CD4-positive, alpha-beta T cell (primary cell): ENCODE data around the gene ZCCHC4. TPM values are rescaled to one million over a fixed set of nuclear protein-coding genes. Genes with fewer than 3 reads are reported as not detected.

Experiments used
- ATAC-seq: fragments of 200-7000 bp; cut with Tn5 transposase; one replicate; pipeline ENCODE4 v1.10.0; 2022; ENCODE audit warnings: mild to moderate bottlenecking; ENCODE audit not compliant: poor library complexity
- CTCF ChIA-PET: fragments of 350-600 bp; sonication (Branson Sonifier 250); formaldehyde crosslinking; loops from one replicate; lab custom pipeline; 2021; ENCODE audit warnings: antibody characterized with exemption, inconsistent platforms; lab: Charles Lee
- POLR2A ChIA-PET: fragments of 350-600 bp; sonication (Branson Sonifier 250); formaldehyde crosslinking; loops from one replicate; lab custom pipeline; 2021; ENCODE audit warnings: antibody characterized with exemption, inconsistent platforms; lab: Charles Lee
- DNase-seq, 14 experiments: peaks; one replicate each; pipeline ENCODE4 v3.0.0-alpha.2; 2013 to 2020; ENCODE audit warnings: mixed read lengths in 2 of 14
- H3K27ac ChIP-seq, 2 donors: one replicate each; pipeline versions ENCODE4 v1.5.1 to v1.7.0; 2013; ENCODE audit warnings: low read length in 2 of 2, low read depth in 1 of 2, mild to moderate bottlenecking in 1 of 2
- H3K27me3 ChIP-seq, 2 experiments: 1 replicate in 1 of 2; 2 replicates in 1 of 2; pipeline versions ENCODE4 v1.6.1 to v1.7.0; 2013; ENCODE audit warnings: low read length in 2 of 2, control low read depth in 1 of 2, mild to moderate bottlenecking in 1 of 2, moderate library complexity in 1 of 2; ENCODE audit not compliant: insufficient read depth in 2 of 2, control insufficient read depth in 1 of 2
- H3K36me3 ChIP-seq: one replicate; pipeline ENCODE4 v1.6.1; 2013; ENCODE audit warnings: low read length, control low read depth; ENCODE audit not compliant: insufficient read depth
- H3K4me1 ChIP-seq: one replicate; pipeline ENCODE4 v1.6.1; 2013; ENCODE audit warnings: low read length, control low read depth; ENCODE audit not compliant: insufficient read depth
- H3K4me3 ChIP-seq: one replicate; pipeline ENCODE4 v1.5.1; 2013; ENCODE audit warnings: mild to moderate bottlenecking, low read length, moderate library complexity
- H3K9me3 ChIP-seq, 2 experiments: 1 replicate in 1 of 2; 2 replicates in 1 of 2; pipeline versions ENCODE4 v1.6.1 to v1.7.0; 2013; ENCODE audit warnings: low read length in 2 of 2, mild to moderate bottlenecking in 2 of 2, control low read depth in 1 of 2, moderate library complexity in 1 of 2; ENCODE audit not compliant: control insufficient read depth in 1 of 2, insufficient read depth in 1 of 2
- H3K27ac Mint-ChIP-seq: one replicate; pipeline ENCODE4 v1.8.0; 2020; ENCODE audit warnings: mixed read lengths
- H3K27me3 Mint-ChIP-seq: one replicate; pipeline ENCODE4 v1.8.0; 2021; ENCODE audit warnings: mixed read lengths
- H3K36me3 Mint-ChIP-seq: one replicate; pipeline ENCODE4 v1.8.0; 2021; ENCODE audit warnings: low read depth, mixed read lengths
- H3K4me1 Mint-ChIP-seq: one replicate; pipeline ENCODE4 v1.8.0; 2021; ENCODE audit warnings: low read depth, mixed read lengths
- H3K4me3 Mint-ChIP-seq: one replicate; pipeline ENCODE4 v1.8.0; 2020; ENCODE audit warnings: mild to moderate bottlenecking, mixed read lengths
- H3K9me3 Mint-ChIP-seq: one replicate; pipeline ENCODE4 v1.8.0; 2020; ENCODE audit warnings: mixed read lengths
- CTCF ChIP-seq: fragments of 200-600 bp; IDR thresholded peaks from one replicate; pipeline ENCODE4 v1.8.0; 2022; ENCODE audit warnings: antibody characterized with exemption, mild to moderate bottlenecking
- intact Hi-C, 2 experiments: fragments of 100-400 bp; cut with DNase I in 1 of 2; cut with micrococcal nuclease in 1 of 2; formaldehyde crosslinking; loops; one replicate each; pipeline versions ENCODE4 v1.15.1 to v1.9.0; 2023 to 2025; cut with DNase I, micrococcal nuclease
- total RNA-seq, 174 experiments: library from RNA in 2 of 174; stranded (reverse) in 2 of 174; gene quantifications; one replicate each; pipeline ENCODE4 v1.2.3 and lab custom pipeline; 2021 to 2026

Gene ZCCHC4
- total RNA-seq, 2 experiments from 2014 or later = 6.4 to 6.7 TPM

- CTCF ChIA-PET = no interaction called here
Observed at GRCh38 chr4:25397305-25397704, 84.7 kb downstream of the ZCCHC4 start.

GRCh38 chr4:25399510-25399909 is 86.9 kb downstream of the ZCCHC4 start:
- CTCF ChIA-PET = no interaction called here
- Histone ChIP-seq H3K4me3 (no peak overlapping the region), H3K27me3 (no peaks in the 10 kb centered on the region), H3K36me3 (peaks cover 87% of the 10 kb centered on the region), H3K27ac (no peak overlapping the region), H3K4me1 (no peaks in the 10 kb centered on the region), H3K9me3 (peaks cover 3 to 4% of the 10 kb centered on the region in 2 experiments)
- no peak for TF ChIP-seq CTCF
- Mint-ChIP-seq H3K4me1 (no peaks in the 10 kb centered on the region), H3K27ac (no peak overlapping the region), H3K36me3 (peaks cover 99% of the 10 kb centered on the region), H3K27me3 (no peaks in the 10 kb centered on the region), H3K4me3 (no peak overlapping the region), H3K9me3 (peaks cover 3% of the 10 kb centered on the region)
- ATAC-seq = no peak
- intact Hi-C loops = no loop called here
- DNase-seq = no peak
- POLR2A ChIA-PET = no interaction called here

More at GRCh38 chr4:25397305-25397704, 84.7 kb downstream of the ZCCHC4 start:
- no peaks in the 10 kb centered on the region for H3K27me3 Mint-ChIP-seq
- H3K27me3 ChIP-seq = no peaks in the 10 kb centered on the region
- no peak for TF ChIP-seq CTCF
- intact Hi-C loops = no loop called here
- H3K27ac ChIP-seq = no peak overlapping the region
- H3K36me3 Mint-ChIP-seq = peaks cover 99% of the 10 kb centered on the region
- H3K9me3 ChIP-seq = peaks cover 3 to 4% of the 10 kb centered on the region in 2 experiments
- no peak overlapping the region for H3K27ac Mint-ChIP-seq
- no peaks in the 10 kb centered on the region for H3K4me1 ChIP-seq
- no peaks in the 10 kb centered on the region for H3K4me1 Mint-ChIP-seq
- no peak overlapping the region for H3K4me3 ChIP-seq
- peaks cover 3% of the 10 kb centered on the region for H3K9me3 Mint-ChIP-seq
- ATAC-seq (no peak), DNase-seq (no peak)
- POLR2A ChIA-PET = no interaction called here
- H3K4me3 Mint-ChIP-seq = no peak overlapping the region
- H3K36me3 ChIP-seq = peaks cover 92% of the 10 kb centered on the region

GRCh38 chr4:25401066-25401465 is 88.5 kb downstream of the ZCCHC4 start:
- ChIA-PET CTCF (no interaction called here), POLR2A (no interaction called here)
- no peaks in the 10 kb centered on the region for H3K4me1 ChIP-seq
- Mint-ChIP-seq H3K36me3 (peaks cover 99% of the 10 kb centered on the region), H3K4me1 (no peaks in the 10 kb centered on the region), H3K27ac (no peak overlapping the region), H3K4me3 (no peak overlapping the region), H3K9me3 (peaks cover 3% of the 10 kb centered on the region), H3K27me3 (no peaks in the 10 kb centered on the region)
- peaks cover 3 to 4% of the 10 kb centered on the region in 2 experiments for H3K9me3 ChIP-seq
- peaks cover 85% of the 10 kb centered on the region for H3K36me3 ChIP-seq
- no peak for TF ChIP-seq CTCF
- no peak overlapping the region for H3K4me3 ChIP-seq
- no peak overlapping the region for H3K27ac ChIP-seq
- ATAC-seq = no peak
- no peaks in the 10 kb centered on the region for H3K27me3 ChIP-seq
- intact Hi-C loops = no loop called here
- no peak for DNase-seq
